Middle frontal gyrus (tissue), 1 donor: Measurements from ENCODE around the gene CCL11.

ENCODE experiments used
- DNase-seq: peaks from one replicate; pipeline ENCODE4 v3.0.0-alpha.2; 2015; ENCODE audit warnings: low spot score; ENCODE audit errors: extremely low spot score

The CCL11 gene

GRCh38 chr17:34257299-34257985, 28.1 kb upstream of the CCL11 start:
- DNase-seq = no peak

DNA sequence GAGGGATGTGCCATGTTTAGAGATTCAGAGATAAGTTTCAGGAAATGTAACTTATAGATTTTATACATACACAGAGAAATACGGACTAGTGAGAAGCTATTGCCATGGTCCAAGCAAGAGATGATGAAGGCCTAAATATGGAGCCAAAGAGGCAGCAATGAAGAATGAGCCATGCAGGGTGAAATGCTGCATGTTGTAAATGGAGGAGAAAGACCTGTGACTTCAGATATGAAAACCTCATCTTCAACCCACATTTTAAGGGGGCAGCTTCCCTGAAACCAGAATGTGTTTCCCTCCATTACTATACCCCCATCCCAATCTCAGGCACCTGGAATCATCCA, 27.6 kb upstream of the CCL11 start:
- no peak for DNase-seq

DNA sequence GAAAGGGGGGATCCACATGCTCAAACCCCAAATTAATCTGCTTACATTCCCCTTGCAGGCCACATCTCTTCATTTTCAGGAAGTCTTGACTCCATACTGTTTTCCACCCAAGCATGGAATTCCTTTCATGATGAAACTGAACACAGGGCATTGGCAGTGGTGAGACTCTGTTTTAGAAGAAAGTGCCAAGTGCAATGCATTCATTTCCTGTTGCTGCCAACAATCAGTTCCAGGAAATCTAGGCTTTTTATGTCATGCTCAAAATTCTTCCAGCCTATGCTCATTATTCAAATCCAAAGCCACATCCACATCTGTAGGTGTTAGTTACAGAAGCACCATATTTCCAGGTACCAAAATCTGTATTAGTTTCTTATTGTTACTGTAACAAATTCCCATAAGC, 26.4 kb upstream of the CCL11 start:
- DNase-seq = no peak

DNA sequence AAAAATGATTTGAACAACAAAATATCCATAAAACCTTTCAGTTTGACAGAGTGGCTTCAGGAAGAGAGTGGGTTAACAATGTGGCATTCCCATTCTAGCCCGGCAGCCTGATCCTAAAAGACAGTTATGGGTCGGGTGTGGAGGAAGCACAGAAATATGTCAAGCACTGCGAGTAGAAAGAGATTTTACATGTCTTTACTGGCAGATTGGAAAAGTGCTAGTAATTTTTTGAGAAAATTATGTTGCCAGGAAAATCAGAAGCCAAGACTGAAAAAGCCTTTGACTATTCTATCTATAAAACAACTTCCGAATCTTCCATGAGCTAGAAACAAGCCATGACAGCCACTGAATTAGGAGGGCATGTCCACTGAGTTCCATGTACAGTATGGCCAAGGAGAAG, 24.7 kb upstream of the CCL11 start:
- DNase-seq = no peak

DNA sequence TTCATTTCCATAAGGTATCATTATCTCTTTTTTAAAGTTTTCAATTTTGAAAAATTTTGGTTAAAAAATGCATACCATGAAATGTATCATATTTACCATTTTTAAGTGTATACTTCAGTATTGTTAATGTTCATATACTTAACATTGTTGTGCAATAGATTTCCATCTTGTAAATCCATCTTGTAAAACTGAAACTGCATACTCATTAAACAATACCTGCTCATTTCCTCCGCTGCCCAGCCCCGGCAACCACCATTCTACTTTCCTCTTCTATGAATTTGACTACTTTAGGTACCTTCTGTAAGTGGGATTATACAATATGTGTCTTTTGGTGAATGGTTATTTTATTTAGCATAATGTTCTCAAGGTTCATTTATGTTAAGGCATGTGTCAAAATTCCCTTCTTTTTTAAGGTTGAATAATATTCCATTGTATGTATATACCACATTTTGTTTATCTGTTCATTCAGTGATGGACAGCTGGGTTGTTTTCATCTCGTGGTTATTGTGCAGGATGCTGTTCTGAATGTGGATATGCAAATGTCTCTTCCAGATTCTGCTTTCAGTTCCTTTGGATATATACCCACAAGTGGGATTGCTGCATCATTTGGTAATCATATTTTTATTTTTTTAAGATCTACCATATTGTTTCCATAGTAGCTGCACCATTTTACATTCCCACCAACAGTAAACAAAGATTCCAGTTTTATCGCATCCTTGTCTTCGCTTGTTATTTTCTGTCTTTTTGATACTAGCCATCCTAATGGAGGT, 23.8 kb upstream of the CCL11 start:
- DNase-seq = no peak

DNA sequence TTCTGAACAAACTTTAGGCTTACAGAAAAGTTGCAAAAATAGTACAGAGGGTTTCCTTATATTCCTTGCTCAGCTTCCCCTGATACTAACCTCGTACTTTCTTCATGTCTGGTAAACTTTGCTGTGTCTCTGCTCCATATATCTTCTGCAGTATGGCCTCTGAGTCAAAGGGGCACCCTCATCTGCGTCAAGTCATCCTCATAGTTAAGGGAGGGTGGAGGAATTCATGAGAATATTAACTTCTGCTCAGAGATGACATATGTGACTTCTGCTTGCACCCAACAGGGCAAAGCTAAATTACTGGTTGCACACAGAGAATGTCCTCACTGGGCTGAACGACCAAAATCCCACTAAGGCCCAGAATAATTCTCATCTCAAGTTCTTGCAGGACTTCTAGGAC, 19.8 kb upstream of the CCL11 start:
- no peak for DNase-seq

DNA sequence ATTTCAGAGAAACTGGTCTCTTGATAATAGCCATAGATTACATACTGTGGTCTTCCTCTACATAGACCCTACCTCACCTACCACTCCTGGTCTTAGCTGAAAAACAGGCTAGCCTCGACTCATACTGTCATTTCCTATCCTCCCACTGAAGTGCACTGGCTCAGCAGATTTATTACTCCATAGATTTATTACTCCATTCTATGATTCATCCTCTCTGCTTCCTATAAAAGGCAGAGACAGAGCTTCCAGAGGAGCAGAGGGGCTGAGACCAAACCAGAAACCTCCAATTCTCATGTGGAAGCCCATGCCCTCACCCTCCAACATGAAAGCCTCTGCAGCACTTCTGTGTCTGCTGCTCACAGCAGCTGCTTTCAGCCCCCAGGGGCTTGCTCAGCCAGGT, 15.6 kb upstream of the CCL11 start, which contains the start of gene CCL7:
CCL7 (plus strand) TSS at position 253 of the 400 bp plus-strand sequence; CDS start at position 323, 70 bp downstream.
- no peak for DNase-seq

DNA sequence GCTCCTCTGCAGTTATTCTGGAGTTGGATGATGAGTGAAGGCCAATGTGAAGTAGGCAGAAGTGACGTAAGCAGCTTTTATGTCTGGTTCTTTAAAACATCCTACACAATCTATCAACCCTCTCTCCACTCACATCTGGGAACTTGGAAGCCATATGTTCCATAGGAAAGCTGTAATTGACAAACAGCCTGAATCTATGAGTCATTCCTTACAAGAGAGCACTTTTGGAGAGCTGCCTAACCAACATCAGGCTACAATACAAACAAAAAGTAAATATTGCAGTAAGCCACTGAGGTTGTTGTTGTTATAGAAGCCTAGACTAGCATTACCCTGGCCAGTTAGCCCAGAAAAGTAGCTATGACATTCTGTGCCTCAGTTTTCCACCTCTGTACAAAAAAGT, 9.7 kb upstream of the CCL11 start:
- DNase-seq = no peak

GRCh38 chr17:34276826-34277225, 8.7 kb upstream of the CCL11 start:
- DNase-seq = no peak

DNA sequence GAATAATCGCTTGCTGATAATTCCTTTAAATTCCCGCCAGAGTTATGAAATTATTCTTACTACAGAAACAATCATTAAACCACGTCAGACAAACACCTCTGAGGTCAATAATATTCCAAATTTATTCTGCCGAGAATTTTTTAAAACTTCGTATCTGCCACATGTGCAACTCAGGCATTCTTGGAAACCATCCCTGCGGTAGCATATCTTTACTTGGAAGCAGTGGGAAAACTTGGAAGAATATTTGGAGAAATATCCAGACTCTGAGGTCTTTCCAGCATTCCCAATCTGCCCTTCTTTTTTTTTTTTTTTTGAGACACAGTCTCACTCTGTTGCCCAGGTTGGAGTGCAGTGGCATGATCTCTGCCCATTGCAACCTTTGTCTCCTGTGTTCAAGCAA, 2.0 kb upstream of the CCL11 start:
- DNase-seq = no peak

GRCh38 chr17:34287875-34288274, 2.3 kb downstream of the CCL11 start:
- DNase-seq = no peak

DNA sequence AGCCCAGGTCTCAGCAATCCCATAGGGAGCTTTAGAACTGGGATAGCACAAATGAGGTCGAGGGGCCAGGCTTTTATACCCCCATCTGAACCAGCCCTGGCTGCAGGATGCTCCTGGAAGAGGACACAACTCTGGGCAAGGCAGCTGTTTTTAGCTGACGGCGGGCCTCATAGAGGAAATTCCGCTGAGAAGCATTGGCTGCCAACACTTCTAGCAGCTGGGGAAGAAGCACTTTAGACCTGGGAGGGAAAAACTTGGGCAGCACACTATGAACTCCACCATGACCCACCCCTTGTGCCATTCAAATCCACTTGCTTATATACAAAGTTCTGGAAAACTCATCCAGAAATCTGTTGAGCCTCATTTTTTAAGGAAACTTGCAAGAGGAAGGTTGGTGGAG, 5.0 kb downstream of the CCL11 start:
- no peak for DNase-seq

GRCh38 chr17:34291721-34292348, 6.3 kb downstream of the CCL11 start:
- DNase-seq = no peak

- DNase-seq = no peak
Observed at GRCh38 chr17:34299027-34299426, 13.5 kb downstream of the CCL11 start.

DNA sequence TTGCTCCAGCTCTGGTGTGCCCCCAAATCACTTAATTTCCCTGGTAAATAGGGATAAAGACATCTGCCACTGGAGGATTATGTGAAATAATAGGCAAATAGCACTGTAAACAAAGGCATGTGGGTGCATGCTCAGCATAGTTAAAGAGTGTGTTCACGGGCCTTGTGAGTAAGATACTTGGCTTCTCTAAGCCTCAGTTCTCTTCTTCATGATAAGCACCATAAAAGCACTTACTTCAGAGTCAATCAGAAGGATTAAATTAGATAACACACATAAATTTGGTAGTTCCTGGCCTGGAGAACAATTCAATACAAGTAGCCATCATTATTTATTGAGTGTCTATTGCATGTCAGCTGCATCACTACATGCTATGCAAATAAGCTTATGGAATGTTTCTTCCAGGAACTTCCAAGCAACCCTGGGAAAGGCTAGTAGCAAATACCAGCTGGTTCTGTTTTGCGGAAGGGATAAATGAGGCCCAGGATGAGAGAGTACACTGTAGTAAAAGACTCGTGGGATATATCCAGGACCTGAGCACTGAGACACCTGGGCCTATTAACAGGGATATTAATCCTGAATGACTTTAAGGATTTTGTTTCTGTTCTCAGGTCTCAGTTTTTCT, 14.5 kb downstream of the CCL11 start:
- DNase-seq = no peak

- no peak for DNase-seq
Observed at GRCh38 chr17:34300652-34301370, 15.3 kb downstream of the CCL11 start.

- no peak for DNase-seq
Observed at GRCh38 chr17:34301986-34302385, 16.4 kb downstream of the CCL11 start.

- no peak for DNase-seq
Observed at GRCh38 chr17:34302636-34303035, 17.1 kb downstream of the CCL11 start.

DNA sequence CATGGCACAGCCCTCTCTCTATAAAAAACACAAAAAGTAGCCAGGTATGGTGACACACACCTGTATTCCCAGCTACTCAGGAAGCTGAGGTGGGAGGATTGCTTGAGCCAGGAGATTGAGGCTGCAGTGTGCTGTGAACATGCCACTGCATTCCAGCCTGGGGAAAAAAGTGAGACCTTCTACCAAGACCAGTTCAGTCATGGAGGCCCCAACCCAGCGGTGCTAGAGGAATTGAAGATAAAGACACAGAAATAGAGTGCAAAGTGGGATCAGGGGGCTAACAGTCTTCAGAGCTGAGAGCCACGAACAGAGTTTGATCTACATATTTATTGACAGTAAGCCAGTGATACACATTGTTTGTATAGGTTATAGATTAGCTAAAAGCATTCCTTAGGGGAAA, 18.1 kb downstream of the CCL11 start:
- DNase-seq = no peak

DNA sequence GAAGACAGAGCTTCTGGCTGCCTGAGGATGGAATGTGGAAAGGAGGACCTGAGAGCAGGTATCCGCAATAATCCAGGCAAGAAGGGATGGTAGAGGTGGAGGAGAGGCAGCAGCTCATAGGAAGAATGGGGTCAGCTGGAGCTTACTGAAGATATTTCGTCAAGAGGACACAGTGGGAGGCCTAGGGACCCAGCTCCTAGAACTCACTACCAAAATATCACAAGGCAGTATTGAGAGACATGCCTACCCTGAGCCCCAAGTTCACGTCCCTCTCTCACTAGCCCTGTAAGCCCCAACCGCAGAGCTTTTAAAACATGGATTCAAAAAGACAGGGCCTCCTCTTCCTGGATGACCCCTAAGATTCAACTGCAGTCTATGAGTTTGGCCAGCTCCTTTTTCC, 19.5 kb downstream of the CCL11 start:
- DNase-seq = no peak

GRCh38 chr17:34305606-34306005, 20.1 kb downstream of the CCL11 start:
- DNase-seq = no peak

GRCh38 chr17:34306466-34306865, 20.9 kb downstream of the CCL11 start:
- no peak for DNase-seq
